Measurements from ENCODE around the gene METAP1. TPM values are rescaled to one million over a fixed set of nuclear protein-coding genes. Genes with fewer than 3 reads are reported as not detected.
"Not testable (repeated sequence)": the region's sequence is repeated elsewhere in the genome, so short reads cannot be mapped to it uniquely, and the experiment has no call there.

The METAP1 gene
- polyA plus RNA-seq, 1 donor, result 26.2 TPM

DNA sequence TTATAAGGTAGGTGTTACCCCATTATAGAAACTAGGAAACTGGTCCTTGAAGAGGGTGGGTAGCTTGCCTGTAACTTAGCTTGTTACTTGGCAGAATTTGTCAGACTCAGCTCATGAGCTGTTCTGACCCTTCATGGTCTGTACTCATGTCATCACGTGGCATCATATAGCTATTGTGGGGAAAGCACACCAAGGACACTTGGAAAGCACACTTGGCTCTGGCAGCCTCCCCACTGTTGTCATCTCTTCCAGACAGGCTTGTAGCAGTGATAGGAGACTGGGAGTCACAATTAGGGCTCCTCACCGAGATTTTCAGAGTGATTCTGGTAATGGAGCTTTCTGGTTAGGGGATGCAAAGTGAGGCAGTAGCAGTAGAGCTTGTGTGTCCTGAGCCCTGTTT lies 62.7 kb downstream of the METAP1 start:
- no peak for DNase-seq (ENCODE audit: low read depth)

GRCh38 chr4:99059550-99059949 lies 64.0 kb downstream of the METAP1 start:
- no peak for DNase-seq (ENCODE audit: low read depth)

- DNase-seq (ENCODE audit: low read depth), result no peak
These were observed 65.7 kb downstream of the METAP1 start for GRCh38 chr4:99061048-99061700.

DNA sequence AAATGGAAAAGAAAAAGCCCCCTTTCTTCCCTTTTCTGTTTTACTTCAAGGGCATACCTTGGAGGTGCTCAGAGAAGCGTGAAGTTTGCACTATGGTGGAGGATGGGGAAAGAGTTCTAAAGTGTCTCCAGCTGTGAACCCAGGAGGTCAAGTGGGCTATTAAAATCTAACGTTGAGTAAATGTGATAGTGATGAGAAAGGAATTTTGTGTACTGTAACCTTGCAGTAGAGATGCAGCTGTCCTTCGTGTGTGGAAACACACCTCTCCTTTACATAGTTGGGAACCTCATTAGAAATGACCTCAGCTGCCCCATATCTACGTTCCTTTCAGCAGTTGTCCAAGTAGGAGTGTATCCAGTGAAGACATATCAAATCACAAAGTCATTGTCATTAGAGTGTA lies 66.6 kb downstream of the METAP1 start:
- DNase-seq (ENCODE audit: low read depth), result no peak

DNA sequence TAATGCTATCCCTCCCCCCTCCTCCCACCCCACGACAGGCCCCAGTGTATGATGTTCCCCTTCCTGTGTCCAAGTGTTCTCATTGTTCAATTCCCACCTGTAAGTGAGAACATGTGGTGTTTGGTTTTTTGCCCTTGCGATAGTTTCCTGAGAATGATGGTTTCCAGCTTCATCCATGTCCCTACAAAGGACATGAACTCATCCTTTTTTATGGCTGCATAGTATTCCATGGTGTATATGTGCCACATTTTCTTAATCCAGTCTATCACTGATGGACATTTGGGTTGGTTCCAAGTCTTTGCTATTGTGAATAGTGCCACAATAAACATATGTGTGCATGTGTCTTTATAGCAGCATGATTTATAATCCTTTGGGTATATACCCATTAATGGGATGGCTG lies 70.0 kb downstream of the METAP1 start:
- DNase-seq (ENCODE audit: low read depth), result not testable (repeated sequence)

DNA sequence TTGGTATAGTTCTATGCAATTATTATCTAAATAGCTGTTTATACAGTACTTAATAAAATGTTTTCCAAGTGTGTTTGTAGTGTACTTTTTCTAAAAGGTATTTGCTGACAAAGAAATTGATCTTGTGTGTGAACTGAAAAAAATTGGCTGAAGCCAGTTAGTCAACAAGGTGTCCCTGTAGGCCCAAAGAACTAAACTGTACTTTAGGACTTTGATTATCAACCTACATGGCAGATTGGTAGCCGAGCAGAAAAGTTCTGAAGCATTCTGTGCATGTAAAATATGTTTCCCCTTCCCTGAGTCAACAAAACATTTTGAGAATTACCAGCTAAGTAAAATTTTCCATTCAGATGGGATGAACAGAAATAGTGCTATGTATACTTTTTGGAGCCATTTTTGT lies 72.1 kb downstream of the METAP1 start:
- DNase-seq (ENCODE audit: low read depth), result no peak

DNA sequence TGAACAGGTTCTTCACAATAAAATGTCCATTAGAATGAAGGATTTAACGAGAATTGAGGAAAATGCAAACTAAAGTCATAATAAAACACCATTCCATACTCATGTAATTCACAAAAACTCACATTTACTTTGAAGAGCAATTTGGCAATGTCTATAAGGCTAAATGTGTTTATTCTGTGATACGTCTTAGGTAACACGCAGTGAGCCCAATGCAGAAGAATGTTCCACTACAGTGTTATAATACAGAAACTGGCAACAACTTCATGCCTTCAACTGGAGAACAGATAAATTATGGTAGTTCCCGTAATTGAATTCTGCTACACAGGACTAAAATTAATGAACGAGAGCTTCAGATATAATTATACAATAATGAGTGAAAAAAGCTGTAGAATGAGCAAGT lies 75.6 kb downstream of the METAP1 start:
- no peak for DNase-seq (ENCODE audit: low read depth)

GRCh38 chr4:99074816-99075215 lies 79.3 kb downstream of the METAP1 start:
- no peak for DNase-seq (ENCODE audit: low read depth)

- no peak for DNase-seq (ENCODE audit: low read depth)
These were observed 80.9 kb downstream of the METAP1 start for GRCh38 chr4:99076292-99076976.

- no peak for DNase-seq (ENCODE audit: low read depth)
These were observed 81.7 kb downstream of the METAP1 start for GRCh38 chr4:99077177-99077576.

GRCh38 chr4:99078336-99078735 lies 82.8 kb downstream of the METAP1 start:
- DNase-seq (ENCODE audit: low read depth), result no peak

DNA sequence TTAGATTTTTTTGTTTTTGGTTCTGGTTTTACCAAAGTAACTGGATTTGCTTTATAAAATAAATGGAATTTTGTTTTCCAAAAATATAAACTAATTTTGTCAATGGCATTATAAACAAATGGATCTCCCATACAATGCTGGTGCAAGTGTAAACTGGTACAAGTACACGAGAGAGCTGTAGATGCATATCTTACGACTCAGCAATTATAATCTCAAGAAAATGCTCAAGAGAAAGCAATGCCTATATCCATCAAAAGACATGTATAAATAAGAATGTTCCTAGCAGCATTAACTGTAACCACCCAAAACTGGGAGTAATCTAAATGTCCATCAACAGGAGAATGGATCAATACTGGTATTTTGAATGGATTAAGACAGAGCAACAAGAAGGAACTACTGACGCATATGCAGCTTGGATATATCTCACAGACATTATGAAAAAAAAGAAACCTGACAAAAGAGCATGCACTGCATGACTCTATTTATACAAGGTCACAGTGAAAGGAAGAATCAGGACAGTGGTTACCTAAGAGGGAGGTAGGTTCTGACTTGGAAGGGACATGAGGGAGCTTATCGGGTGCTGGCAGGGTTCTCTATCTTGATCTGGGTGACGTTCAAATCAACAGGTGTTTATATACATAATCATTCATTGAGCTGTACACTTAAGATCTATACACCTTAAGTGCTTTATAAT lies 83.6 kb downstream of the METAP1 start:
- DNase-seq (ENCODE audit: low read depth), result no peak

GRCh38 chr4:99079625-99080295 lies 84.2 kb downstream of the METAP1 start:
- DNase-seq (ENCODE audit: low read depth), result no peak

DNA sequence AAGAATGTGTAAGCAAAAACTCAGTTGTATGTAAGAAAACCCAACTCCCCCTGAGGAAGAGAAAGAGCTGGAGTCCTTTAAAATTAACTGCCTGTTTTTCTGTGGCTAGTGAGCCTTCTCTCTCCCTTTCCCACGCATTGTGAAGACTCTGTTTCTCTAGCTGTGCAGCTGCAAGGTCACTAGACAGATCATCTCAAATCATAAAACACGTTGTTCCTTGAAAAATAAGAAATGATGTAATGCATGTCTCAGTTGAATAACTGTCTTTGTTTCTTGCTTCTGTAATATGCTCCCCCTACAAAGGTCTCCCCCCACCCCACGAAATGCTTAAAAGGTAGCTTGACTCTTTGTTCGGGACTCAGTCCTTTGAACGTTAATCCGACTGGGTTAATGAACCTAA lies 85.3 kb downstream of the METAP1 start:
- not testable (repeated sequence) for DNase-seq (ENCODE audit: low read depth)

- DNase-seq (ENCODE audit: low read depth), result no peak
These were observed 86.7 kb downstream of the METAP1 start for GRCh38 chr4:99082192-99082591.

- DNase-seq (ENCODE audit: low read depth), result no peak
These were observed 89.1 kb downstream of the METAP1 start for GRCh38 chr4:99084595-99084994.

DNA sequence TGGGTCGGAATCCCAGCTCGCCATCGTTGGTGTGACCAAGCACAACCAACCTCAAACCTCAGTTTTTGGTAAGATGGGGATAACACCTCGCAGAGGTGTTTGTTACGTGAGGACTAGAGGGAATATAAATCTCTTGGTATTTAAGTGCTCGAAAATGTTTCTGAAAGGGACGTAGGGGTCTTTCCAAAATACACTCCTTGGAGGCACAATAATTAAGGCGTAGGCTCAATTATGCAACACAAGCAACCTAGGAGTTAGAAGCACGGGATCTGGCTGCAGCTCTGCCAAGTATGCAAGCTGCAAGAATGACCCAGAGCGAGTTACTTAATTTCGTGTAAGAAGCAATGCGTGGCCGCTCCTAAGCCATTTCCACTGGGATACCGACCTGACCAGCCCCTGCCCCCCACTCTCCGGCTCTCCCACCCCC lies 92.5 kb downstream of the METAP1 start:
- DNase-seq (ENCODE audit: low read depth), result peak; percentile 52

- peak; percentile 55 for DNase-seq (ENCODE audit: low read depth)
These were observed 93.2 kb downstream of the METAP1 start, which contains the start of gene ADH5 for GRCh38 chr4:99088481-99089365. Gene ADH5, minus strand, starts transcription at chr4:99088788. Its CDS starts 88 bp downstream, at chr4:99088700.

DNA sequence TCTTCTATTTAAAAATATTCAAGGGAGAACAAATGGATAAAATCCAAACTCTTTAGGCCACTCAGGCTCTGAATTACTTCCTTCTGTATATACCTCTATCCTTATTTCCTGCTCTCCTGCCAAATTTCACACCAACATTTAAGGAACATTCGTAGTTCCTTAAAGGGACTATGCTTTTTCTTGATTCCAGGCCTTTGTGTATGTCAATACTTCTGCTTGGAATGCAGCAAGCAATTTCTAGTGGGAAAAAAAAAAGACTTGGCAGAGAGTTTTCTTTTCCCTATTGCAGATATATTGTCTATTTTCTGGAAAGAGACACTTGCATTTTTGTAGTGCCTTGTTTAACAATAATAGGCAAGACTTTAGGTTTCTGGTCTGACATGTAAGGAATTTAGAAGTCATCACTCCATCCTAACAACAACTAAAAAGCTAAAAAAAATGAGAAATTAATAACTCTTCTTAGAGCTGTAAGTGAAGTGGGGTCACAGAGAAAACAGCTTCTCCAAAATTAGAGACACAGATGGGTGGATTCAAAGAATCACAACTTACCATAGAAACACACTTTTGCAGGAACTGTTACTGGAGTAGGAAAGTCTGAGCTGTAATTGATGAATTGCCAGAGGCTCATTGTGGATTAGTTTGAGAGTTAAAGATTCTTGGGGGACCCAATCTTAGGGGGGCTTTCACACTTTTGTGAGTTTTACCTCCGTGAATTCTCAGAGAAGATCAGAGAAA lies 95.1 kb downstream of the METAP1 start:
- DNase-seq (ENCODE audit: low read depth), result peak; percentile 60

DNA sequence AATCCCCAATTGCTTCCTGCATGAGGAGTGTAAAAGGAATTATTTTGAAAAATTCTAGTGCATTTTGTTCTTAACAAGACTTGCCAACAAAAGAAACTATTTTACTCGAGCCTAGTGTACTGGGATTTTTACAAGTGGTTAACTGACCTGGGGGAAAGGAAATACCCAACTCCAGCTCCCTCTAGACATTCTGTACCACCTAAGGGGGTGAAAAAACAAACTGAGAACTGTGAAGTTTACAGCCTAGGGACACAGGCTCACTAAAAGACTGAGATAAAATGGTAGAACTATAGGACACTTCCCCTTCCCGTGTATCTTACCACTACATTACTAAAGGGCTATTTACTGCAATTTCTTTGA lies 95.7 kb downstream of the METAP1 start:
- no peak for DNase-seq (ENCODE audit: low read depth)

DNA sequence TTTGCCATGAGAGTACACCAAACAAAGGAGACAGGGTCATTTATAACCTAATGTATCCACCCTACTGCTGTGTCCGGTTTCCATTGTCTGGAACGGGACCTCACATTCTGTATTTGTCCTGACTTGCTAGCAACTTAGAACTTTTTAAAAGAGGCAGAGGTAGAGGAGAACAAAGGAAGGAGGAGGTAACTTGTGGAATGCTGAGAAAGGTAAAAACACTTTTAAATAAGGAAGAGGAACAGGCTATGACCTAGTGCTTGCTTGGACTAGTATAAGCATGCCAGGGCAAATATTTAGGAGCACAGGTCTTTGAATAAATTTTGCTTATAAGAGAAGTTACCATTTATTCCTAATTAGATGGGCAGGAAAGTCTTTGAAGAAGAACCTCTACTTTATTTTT lies 96.3 kb downstream of the METAP1 start:
- not testable (repeated sequence) for DNase-seq (ENCODE audit: low read depth)

Data from forelimb muscle (tissue), 1 donor.